Epithelial cell of prostate (primary cell): ENCODE data around the gene AATK.

Experiments
- DNase-seq: peaks from one replicate; pipeline ENCODE4 v3.0.0-alpha.2; 2011; ENCODE audit warnings: low read depth, low spot score
- H3K27ac ChIP-seq: fragments of 450-650 bp; 2 replicates; pipeline ENCODE4 v1.5.1; 2017; ENCODE audit warnings: mild to moderate bottlenecking

AATK gene, protein sequence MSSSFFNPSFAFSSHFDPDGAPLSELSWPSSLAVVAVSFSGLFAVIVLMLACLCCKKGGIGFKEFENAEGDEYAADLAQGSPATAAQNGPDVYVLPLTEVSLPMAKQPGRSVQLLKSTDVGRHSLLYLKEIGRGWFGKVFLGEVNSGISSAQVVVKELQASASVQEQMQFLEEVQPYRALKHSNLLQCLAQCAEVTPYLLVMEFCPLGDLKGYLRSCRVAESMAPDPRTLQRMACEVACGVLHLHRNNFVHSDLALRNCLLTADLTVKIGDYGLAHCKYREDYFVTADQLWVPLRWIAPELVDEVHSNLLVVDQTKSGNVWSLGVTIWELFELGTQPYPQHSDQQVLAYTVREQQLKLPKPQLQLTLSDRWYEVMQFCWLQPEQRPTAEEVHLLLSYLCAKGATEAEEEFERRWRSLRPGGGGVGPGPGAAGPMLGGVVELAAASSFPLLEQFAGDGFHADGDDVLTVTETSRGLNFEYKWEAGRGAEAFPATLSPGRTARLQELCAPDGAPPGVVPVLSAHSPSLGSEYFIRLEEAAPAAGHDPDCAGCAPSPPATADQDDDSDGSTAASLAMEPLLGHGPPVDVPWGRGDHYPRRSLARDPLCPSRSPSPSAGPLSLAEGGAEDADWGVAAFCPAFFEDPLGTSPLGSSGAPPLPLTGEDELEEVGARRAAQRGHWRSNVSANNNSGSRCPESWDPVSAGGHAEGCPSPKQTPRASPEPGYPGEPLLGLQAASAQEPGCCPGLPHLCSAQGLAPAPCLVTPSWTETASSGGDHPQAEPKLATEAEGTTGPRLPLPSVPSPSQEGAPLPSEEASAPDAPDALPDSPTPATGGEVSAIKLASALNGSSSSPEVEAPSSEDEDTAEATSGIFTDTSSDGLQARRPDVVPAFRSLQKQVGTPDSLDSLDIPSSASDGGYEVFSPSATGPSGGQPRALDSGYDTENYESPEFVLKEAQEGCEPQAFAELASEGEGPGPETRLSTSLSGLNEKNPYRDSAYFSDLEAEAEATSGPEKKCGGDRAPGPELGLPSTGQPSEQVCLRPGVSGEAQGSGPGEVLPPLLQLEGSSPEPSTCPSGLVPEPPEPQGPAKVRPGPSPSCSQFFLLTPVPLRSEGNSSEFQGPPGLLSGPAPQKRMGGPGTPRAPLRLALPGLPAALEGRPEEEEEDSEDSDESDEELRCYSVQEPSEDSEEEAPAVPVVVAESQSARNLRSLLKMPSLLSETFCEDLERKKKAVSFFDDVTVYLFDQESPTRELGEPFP (N-terminal part only)

GRCh38 chr17:81166033-81166492, at the start of gene AATK:
TSS of gene AATK (minus strand) at chr17:81166221. CDS start at chr17:81165992, 229 bp downstream.
- no peak within 1 kb of the TSS for H3K27ac ChIP-seq
- DNase-seq: no peak

GRCh38 chr17:81213978-81214377, 48.0 kb upstream of the AATK start:
- H3K27ac ChIP-seq: no peak overlapping the region
- no peak for DNase-seq

GRCh38 chr17:81212365-81212764, 46.3 kb upstream of the AATK start:
- no peak for DNase-seq
- no peak overlapping the region for H3K27ac ChIP-seq

- no peak overlapping the region for H3K27ac ChIP-seq
- DNase-seq: no peak
These were observed 44.8 kb upstream of the AATK start for GRCh38 chr17:81210868-81211267.

GRCh38 chr17:81210466-81210865, 44.4 kb upstream of the AATK start:
- no peak overlapping the region for H3K27ac ChIP-seq
- DNase-seq: no peak

DNA sequence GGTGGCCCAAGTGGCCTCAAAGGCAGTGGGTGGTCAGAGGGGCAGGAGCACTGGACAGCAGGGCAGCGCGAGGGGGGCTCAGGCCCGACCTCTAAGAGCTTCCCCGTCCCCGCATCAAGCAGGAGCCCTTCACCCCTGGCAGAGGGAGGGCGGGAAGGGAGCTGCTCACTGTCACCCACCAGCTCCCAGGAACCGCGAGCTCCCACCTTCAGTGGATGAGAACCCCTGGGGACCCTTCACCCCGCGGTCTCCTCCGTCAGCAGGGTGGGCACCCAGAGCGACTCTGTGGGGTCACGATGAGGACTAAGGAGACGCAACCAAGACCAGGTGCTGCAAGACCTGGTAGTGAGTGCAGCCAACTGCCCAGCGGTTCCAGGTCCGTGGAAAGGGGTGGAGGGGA, 43.1 kb upstream of the AATK start:
- no peak overlapping the region for H3K27ac ChIP-seq
- DNase-seq: no peak

DNA sequence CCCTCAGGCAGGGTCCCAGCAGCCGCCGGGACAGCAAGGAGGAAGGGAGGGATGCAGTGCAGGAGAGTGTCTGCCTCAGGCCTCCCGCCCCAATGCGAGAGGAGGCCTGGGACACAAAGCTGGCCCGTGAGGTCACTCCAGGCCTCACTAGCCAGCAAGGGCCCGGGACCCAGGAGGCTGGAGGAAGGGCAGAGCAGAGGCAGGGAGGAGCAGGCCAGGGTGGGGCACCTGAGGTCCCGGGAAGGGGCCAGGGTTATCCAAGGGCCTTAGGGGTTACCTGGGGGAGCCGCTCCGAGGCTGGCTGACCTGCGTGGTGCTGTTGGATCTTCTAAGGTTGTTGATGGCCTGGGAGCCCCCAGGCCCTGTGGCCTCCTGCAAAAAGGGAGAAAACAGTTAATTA, 42.6 kb upstream of the AATK start:
- H3K27ac ChIP-seq: no peak overlapping the region
- no peak for DNase-seq

DNA sequence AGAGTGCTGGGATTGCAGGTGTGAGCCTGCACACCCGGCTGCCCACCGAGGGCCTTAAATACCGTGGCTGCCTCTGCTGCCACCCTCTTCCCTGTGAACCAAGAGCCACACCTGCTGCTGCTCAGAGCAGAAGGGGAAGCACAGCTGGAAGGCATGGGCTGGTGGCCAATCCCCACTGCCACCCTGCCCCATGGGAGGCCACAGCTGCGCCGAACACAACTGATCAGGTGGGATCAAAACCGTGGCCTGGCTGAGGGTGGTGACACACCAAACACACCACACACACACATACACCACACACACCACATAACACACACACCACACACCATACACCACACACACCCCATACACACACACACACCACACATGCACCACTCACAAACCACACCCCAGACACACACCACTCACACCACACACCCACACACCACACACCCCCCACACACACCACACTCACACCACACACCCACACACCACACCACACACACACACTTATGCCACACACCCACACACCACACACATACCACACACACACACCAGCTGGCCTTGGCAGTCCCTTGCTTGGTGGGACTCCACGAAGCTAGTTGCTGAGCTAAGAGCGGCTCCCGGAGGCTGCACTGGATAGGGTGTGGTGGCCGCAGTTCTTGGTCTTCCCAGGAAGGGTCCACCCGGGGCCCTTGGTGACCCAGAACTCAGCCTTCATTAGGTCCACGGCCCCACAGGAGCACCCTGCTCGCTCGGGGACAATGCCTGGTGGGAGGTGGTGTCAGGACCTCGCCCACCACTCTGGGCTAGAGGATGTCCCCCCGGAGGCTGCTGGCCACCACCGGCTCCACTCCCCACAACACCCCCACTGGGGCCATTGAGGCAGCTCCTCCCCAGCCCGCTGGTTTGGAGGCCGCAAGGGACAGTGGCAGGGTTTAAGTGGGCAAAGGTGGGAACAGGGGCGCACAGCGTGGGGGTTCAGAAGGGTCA, 41.9 kb upstream of the AATK start:
- DNase-seq: no peak
- no peak overlapping the region for H3K27ac ChIP-seq

DNA sequence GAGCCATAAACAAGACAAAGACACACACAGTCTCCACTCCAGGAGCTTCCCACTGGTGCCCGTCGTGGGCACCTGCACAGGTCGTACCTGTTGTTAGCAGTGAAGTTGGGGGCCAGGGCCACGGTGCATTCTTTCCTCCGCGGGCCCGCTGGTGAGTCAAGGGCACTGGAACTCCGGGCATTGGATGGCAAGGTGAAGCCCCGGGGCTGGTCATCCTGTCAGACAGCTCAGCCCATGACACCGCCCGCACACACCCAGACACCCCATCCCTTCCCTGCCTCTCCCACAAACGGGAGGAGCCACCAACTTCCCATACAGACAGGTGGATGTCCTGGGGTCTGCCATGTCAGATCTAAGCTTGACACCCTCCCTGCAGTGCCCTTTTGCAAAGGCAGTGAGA, 40.6 kb upstream of the AATK start:
- H3K27ac ChIP-seq: no peak overlapping the region
- DNase-seq: no peak

DNA sequence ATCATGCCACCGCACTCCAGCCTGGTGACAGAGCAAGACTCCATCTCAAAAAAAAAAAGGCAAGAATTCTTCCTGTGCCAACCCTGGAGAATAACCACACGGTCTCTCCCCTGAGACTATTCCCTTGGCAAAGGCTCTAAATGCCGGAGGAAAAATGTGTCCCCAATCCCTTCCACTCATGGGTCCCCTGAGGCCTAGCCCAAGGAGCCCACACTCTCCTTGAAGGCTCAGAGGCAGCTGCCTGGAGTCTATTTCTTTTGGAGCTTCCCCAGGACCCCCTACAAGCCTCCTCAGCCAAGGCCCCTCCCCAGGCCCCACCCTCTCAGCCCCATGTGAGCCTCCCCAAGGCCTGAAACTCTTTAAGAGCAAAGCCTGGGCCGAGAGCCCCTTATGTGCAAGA, 40.1 kb upstream of the AATK start:
- no peak overlapping the region for H3K27ac ChIP-seq
- DNase-seq: no peak

- DNase-seq: no peak
These were observed 38.6 kb upstream of the AATK start for GRCh38 chr17:81204578-81204977.

DNA sequence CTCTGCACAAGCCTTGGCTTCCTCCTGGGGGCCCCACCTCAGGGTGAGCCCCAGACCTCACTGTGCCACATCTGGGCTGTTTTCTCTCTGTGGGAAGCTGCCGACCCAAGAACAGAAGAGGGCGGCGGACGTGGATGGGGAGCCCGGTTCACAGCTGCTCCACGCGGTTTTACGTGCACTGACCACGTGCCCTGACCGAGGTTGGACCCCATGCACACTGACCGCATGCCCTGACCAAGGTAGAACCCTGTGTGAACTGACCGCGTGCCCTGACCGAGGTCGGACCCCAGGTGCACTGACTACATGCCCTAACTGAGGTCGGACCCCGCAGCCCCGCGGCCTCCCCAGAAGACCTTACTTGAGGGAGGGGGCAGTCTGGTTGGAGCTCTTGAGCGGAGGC, 37.1 kb upstream of the AATK start:
- no peak overlapping the region for H3K27ac ChIP-seq
- DNase-seq: no peak

More at GRCh38 chr17:81204578-81204977, 38.6 kb upstream of the AATK start:
- H3K27ac ChIP-seq: no peak overlapping the region

- no peak for DNase-seq
- no peak overlapping the region for H3K27ac ChIP-seq
These were observed 36.3 kb upstream of the AATK start for GRCh38 chr17:81202318-81202717.

DNA sequence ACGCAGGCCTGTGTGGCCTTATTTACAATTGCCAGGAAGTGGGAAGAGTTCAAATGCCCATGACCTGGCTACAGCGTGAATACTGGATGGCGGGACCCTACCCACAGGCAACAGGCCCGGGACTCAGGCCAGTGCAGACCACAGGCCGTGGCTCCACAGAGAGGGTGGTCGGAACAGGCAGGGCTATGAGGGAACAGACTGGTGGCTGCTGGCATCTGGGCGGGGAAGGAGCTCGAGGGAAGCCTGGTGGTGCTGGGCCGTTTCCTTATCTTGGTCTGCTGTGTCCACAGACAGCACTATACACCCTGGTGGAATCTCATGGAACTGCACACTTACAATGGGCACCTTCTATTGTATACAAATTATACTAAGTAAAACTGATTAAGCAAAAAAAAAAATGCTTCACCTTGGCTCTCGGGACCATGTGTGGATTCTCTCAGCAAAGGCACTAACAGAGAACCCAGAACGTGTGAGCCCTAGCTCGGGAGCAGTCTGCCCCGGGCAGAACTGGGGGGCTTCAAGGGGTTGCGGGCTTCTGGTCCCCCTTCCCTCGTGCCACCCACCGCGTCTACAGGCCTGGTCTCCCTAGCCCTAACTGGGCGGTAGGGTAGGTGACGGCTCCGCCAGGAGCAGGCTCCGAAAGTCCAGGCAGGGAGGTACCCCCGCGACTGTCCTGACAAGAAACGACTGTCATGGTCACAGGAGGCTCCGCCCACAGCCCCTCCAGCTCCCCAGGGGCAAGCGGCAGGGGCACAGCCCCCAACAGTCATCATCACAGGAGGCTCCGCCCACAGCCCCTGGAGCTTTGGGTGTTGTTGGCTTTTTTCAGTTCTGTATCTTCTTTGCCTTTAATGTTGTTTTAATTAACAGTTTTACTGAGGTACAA, 34.9 kb upstream of the AATK start:
- peak; percentile 18 for DNase-seq
- no peak overlapping the region for H3K27ac ChIP-seq

- no peak for DNase-seq
- no peak overlapping the region for H3K27ac ChIP-seq
These were observed 34.2 kb upstream of the AATK start for GRCh38 chr17:81200201-81200600.

GRCh38 chr17:81199482-81199830, 33.4 kb upstream of the AATK start:
- H3K27ac ChIP-seq: no peak overlapping the region
- DNase-seq: no peak

DNA sequence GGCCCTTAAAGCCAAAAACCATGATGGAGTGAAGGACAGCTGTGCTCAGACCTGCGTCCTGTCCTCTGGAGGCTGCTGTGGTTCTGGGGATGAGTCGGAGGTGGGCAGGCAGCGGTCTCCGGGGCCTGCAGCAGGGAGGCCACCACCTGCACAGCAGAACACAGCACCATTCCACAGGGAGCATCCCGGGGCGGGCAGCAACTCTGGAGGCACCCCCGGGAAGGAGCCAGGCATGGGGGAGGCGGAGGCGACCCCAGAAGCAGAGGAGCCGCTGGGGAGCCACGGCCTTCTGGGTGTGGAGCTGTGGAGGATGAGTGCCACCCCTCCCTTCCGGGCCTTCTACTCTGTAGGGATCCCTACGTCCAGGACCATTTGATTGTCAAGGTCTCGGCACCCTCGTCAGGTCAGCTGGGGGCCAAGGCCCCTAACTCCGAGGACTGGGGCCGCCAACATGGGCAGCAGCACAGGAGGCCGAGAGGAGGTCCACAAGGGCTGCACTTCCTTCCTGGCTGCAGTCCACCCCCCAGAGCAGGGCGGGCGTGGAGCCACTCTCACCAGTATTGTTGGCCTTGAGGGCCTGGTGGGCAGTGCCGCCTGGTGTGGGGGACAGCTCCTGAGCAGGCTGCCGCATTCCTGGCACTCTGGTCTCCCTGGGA, 32.9 kb upstream of the AATK start:
- no peak overlapping the region for H3K27ac ChIP-seq
- no peak for DNase-seq
